ENCODE results near the gene THRSP. TPM values are rescaled to one million over a fixed set of nuclear protein-coding genes. Genes with fewer than 3 reads are reported as not detected.

The THRSP gene
- polyA plus RNA-seq, 1 of the 3 experiments (the other 2 are of a cell fraction), result not detected

DNA sequence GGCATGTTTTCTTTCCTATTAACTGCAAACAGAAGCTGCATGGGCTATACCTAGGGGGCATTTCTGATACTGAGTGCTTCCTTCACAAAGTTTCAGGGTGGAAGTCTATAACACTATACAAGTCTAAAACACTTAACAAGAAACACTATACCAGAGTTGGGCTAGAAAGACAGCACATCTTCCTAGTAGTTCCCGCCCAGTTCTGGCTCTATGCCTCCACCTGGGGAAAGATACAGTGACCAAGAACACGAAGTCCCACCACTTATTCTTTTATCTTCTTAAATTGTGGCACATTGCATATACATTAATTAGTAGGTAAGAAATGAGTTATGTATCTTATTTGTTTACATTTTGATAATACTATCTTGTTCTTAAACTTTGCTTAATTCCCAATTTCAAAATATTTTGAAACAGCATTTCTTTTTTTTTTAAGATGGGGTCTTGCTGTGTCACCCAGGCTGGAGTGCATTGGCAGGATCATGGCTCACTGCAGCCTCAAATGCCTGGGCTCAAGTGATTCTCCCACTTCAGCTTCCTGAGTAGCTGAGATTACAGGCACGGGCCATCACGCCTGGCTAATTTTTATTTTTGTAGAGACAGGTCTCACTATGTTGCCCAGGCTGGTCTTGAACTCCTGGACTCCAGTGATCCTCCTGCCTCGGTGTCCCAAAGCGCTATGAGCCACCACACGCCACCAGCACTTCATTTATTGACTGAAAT is 34.2 kb downstream of the THRSP start:
- no peak overlapping the region for H3K9ac ChIP-seq
- H3K27ac ChIP-seq (ENCODE audit: low read depth in 2 of 2, low read length in 1 of 2), result no peak overlapping the region
- TF ChIP-seq NRF1 (IDR thresholded peaks at IDR 0.05; ENCODE audit: low read depth, low read length), result no peak
- TF ChIP-seq, protein P1, sequence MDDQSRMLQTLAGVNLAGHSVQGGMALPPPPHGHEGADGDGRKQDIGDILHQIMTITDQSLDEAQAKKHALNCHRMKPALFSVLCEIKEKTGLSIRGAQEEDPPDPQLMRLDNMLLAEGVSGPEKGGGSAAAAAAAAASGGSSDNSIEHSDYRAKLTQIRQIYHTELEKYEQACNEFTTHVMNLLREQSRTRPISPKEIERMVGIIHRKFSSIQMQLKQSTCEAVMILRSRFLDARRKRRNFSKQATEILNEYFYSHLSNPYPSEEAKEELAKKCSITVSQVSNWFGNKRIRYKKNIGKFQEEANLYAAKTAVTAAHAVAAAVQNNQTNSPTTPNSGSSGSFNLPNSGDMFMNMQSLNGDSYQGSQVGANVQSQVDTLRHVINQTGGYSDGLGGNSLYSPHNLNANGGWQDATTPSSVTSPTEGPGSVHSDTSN (IDR thresholded peaks at IDR 0.05), result no peak
- TF ChIP-seq TAF1 (IDR thresholded peaks at IDR 0.05; ENCODE audit: borderline replicate concordance, low read depth, low read length), result no peak
- TF ChIP-seq, protein P2, sequence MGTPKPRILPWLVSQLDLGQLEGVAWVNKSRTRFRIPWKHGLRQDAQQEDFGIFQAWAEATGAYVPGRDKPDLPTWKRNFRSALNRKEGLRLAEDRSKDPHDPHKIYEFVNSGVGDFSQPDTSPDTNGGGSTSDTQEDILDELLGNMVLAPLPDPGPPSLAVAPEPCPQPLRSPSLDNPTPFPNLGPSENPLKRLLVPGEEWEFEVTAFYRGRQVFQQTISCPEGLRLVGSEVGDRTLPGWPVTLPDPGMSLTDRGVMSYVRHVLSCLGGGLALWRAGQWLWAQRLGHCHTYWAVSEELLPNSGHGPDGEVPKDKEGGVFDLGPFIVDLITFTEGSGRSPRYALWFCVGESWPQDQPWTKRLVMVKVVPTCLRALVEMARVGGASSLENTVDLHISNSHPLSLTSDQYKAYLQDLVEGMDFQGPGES (IDR thresholded peaks at IDR 0.05; ENCODE audit: low read depth, low read length), result no peak
- no peak for TF ChIP-seq NFIC (IDR thresholded peaks at IDR 0.05; ENCODE audit: borderline replicate concordance)
- TF ChIP-seq EP300 (IDR thresholded peaks at IDR 0.05; ENCODE audit: borderline replicate concordance in 1 of 2, low read depth in 1 of 2, low read length in 1 of 2), result no peak
- no peak for TF ChIP-seq MXI1 (IDR thresholded peaks at IDR 0.05; ENCODE audit: low read depth, low read length)
- TF ChIP-seq ELF1 (IDR thresholded peaks at IDR 0.05), result no peak
- TF ChIP-seq FOXM1 (IDR thresholded peaks at IDR 0.05; ENCODE audit: low read depth), result no peak
- TF ChIP-seq, protein P3, sequence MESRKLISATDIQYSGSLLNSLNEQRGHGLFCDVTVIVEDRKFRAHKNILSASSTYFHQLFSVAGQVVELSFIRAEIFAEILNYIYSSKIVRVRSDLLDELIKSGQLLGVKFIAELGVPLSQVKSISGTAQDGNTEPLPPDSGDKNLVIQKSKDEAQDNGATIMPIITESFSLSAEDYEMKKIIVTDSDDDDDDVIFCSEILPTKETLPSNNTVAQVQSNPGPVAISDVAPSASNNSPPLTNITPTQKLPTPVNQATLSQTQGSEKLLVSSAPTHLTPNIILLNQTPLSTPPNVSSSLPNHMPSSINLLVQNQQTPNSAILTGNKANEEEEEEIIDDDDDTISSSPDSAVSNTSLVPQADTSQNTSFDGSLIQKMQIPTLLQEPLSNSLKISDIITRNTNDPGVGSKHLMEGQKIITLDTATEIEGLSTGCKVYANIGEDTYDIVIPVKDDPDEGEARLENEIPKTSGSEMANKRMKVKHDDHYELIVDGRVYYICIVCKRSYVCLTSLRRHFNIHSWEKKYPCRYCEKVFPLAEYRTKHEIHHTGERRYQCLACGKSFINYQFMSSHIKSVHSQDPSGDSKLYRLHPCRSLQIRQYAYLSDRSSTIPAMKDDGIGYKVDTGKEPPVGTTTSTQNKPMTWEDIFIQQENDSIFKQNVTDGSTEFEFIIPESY (IDR thresholded peaks at IDR 0.05; ENCODE audit: borderline replicate concordance, low read depth), result no peak
- no peak for TF ChIP-seq FOXJ3 (CRISPR knock-in tag; IDR thresholded peaks at IDR 0.05)
- no peak for TF ChIP-seq JUND (IDR thresholded peaks at IDR 0.05)
- TF ChIP-seq, protein P4, sequence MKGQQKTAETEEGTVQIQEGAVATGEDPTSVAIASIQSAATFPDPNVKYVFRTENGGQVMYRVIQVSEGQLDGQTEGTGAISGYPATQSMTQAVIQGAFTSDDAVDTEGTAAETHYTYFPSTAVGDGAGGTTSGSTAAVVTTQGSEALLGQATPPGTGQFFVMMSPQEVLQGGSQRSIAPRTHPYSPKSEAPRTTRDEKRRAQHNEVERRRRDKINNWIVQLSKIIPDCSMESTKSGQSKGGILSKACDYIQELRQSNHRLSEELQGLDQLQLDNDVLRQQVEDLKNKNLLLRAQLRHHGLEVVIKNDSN (IDR thresholded peaks at IDR 0.05; ENCODE audit: borderline replicate concordance, low read depth), result no peak
- no peak for TF ChIP-seq EZH2phosphoT487 (IDR thresholded peaks at IDR 0.05; ENCODE audit: borderline replicate concordance, low read depth)
- no peak for TF ChIP-seq TEAD4 (IDR thresholded peaks at IDR 0.05; ENCODE audit: borderline replicate concordance, insufficient read depth)
- TF ChIP-seq POLR2AphosphoS5 (IDR thresholded peaks at IDR 0.05; ENCODE audit: low read depth, low read length), result no peak
- TF ChIP-seq, protein P5, sequence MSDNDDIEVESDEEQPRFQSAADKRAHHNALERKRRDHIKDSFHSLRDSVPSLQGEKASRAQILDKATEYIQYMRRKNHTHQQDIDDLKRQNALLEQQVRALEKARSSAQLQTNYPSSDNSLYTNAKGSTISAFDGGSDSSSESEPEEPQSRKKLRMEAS (IDR thresholded peaks at IDR 0.05; ENCODE audit: low read depth), result no peak
- H3K9me2 ChIP-seq, result no peaks in the 10 kb centered on the region
- POLR2A ChIA-PET, result no interaction called here
- peaks cover 10% of the 10 kb centered on the region for H3F3A ChIP-seq (replicated peaks; ENCODE audit: insufficient read depth)
- CTCF ChIA-PET, result no interaction called here
- WGBS (ENCODE audit: low lambda C conversion rate), result 89% methylated on average over 7 of the region's 7 CpGs
- no peaks in the 10 kb centered on the region for H4K20me1 ChIP-seq (ENCODE audit: insufficient read depth)
- H3K36me3 ChIP-seq (replicated peaks in 1 of 2; ENCODE audit: control insufficient read depth in 1 of 2, insufficient read depth in 2 of 2, low read length in 1 of 2), result peaks cover 24 to 48% of the 10 kb centered on the region in 2 experiments
- H3K79me2 ChIP-seq (ENCODE audit: insufficient read depth), result no peaks in the 10 kb centered on the region
- no peaks in the 10 kb centered on the region for H3K27me3 ChIP-seq (ENCODE audit: insufficient read depth)
- no peak overlapping the region for H3K4me3 ChIP-seq (ENCODE audit: low read depth in 2 of 2, low read length in 1 of 2)
- 0 out of 4 replicates have a peak, but pooled peaks cover 0 to 8% of the 10 kb centered on the region in 2 experiments for H3K4me1 ChIP-seq (ENCODE audit: control insufficient read depth in 1 of 2, insufficient read depth in 2 of 2, low read depth in 1 of 2, low read length in 1 of 2)
- no peak overlapping the region for H3K4me2 ChIP-seq
- H3K9me3 ChIP-seq, result no peaks in the 10 kb centered on the region
- no peak overlapping the region for H2AFZ ChIP-seq (ENCODE audit: low read depth)
- DNase-seq, result no peak

All from SK-N-SH (cell line).